ENCODE measurements around the gene ZCCHC17. TPM values are rescaled to one million over a fixed set of nuclear protein-coding genes. Genes with fewer than 3 reads are reported as not detected.

ZCCHC17 gene, protein sequence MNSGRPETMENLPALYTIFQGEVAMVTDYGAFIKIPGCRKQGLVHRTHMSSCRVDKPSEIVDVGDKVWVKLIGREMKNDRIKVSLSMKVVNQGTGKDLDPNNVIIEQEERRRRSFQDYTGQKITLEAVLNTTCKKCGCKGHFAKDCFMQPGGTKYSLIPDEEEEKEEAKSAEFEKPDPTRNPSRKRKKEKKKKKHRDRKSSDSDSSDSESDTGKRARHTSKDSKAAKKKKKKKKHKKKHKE
- total RNA-seq = 28.7 and 39.1 TPM in 2 replicates

DNA sequence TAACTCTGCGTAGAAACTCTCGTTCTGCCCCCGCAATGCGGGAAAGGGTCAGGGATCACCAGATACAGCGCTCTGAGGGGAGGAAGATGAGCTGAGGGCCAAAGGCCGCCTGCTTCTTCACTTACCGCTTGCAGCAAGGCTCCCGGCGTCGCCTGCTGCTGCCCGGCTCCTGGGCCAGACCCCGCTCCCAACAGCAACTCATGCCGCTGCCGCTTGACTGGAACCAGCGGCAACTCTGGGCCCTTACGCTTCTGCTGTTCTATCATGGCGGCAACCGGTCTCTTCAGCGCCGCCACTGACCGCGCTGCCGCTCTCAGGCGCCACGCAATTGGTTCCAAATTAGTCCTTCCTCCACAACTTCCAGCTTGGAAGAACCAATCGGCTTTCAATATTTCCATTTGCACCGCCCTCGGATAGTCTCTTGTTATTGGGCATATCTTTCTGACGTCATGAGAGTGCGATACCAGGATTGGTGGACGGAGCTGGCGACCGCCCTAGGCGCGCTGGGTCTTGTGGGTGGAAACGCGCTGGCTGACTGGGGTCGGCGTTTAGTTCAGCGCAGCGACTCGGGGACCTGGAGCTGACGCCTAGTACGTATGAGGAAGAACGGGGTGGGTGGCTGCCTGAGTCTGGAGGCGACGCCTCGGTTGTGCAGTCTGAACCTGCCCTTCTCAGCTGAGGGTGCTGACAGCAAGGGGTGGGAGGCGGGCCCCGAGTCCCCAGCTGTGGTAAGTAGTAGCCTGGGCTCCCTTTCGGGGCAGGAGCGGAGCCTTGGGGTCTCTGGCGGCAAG, at the start of gene ZCCHC17, which contains the start of gene SNRNP40:
Gene ZCCHC17, plus strand, starts transcription at position 547 of the 791 bp plus-strand sequence. CDS start 13,067 bp downstream, outside the sequence.
Gene SNRNP40, minus strand, starts transcription at position 303 of the 791 bp plus-strand sequence. Its CDS starts 37 bp downstream, at position 266.

DNA sequence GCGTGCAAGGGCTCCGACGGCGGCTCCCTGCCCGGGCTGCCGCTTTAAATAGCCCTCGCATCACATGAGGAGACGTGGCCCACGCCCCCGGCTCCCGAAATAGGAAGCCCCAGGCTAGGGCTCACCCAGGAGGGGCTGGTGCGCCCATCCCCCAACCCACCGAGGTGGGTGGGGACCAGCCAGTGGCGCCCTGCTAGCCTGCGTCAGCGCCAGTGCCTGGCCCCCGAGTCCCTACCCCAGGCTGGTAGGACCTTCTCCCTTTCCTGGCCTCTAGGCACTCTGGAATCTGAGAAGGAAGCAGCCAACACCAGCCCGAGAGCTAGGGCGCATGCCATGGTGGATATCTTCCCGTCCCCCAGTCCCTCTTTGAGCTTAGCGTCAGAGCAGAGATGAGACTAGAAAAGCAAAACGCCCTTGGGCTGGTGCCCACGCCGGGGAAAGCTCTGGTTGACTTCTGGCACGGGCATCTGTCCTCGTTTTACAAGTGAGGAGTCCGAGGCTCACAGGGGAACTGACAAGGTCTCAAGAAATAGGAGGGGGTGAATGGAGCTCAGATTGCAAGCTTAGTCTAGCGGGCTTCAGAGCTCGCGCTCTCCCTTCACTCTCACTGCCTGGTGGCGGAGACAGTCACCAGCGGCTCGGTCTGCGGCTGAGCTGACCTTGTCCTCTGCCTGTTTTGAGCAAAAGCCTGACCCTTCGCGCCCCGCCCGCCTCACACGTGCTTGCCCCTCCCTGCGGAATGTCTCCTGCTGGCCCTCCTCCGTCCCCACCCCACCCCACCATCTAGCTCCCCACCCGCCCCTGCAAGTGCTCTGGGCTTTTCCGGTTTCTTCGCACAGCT, 76.4 kb downstream of the ZCCHC17 start, which contains the start of gene FABP3:
Gene FABP3, minus strand, starts transcription at position 21 of the 841 bp plus-strand sequence. CDS start 62 bp downstream, outside the sequence.

DNA sequence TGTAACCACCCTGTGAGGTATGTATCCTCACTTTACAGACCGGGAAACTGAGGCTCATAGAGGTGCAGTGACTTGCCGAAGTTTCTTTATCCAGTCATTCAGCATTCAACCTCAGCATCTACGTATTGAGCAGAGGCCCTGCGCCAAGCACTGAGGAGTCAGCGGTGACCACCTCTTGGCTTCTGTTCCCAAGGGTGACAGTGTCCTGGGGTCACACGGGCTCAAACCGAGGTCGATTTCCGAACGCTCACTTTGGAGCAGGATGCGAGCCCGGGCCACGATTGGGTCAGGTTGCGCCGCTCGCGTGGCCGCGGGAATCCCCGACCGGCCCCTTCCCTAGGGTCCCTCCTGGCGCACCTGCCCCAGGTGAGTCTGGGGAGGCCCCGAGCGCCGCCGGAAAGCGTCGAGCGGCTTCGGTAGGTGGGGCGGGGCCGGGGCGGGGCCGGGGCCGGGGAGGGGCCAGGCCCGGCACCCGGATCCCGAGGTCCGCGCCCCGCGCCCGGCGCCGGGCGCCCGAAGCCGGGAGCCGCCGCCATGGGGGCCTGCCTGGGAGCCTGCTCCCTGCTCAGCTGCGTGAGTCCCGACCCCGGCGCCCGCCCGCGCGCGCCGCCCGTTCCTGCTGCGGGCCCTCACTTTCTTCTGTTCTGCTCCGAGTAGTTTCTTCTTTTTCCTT, 116.0 kb downstream of the ZCCHC17 start, which contains the start of gene SERINC2:
Gene SERINC2, plus strand, starts transcription at position 482 of the 673 bp plus-strand sequence. Its CDS starts 53 bp downstream, at position 535.

Other genes with a start within 250 kb of the ZCCHC17 start
- 107 TPM in 2 replicates for gene PUM1, start 231.3 kb upstream of the ZCCHC17 start, total RNA-seq
- gene NKAIN1, start 57.1 kb upstream of the ZCCHC17 start, total RNA-seq = 0.10 TPM in 1 of 2 replicates, not detected in the other
- 109 and 129 TPM in 2 replicates for gene SNRNP40, start 244 bp upstream of the ZCCHC17 start, total RNA-seq
- 0.65 and 0.86 TPM in 2 replicates for gene FABP3, start 76.0 kb downstream of the ZCCHC17 start, total RNA-seq
- 14.6 and 23.2 TPM in 2 replicates for gene SERINC2, start 116.2 kb downstream of the ZCCHC17 start, total RNA-seq

Data from vein endothelial cell (primary cell).